Stimulated activated CD4-positive, alpha-beta T cell treated with anti-CD3 and anti-CD28 coated beads, Interleukin-4, amount 100 ng/mL, for 4 hours (primary cell): ENCODE measurements around the gene SLC49A3.
"Not testable (repeated sequence)": the region's sequence is repeated elsewhere in the genome, so short reads cannot be mapped to it uniquely, and the experiment has no call there.

Experiments
- DNase-seq, 2 experiments: peaks; one replicate each; pipeline ENCODE4 v3.0.0-alpha.2; 2020

Gene SLC49A3

GRCh38 chr4:680091-680490 is 8.9 kb downstream of the SLC49A3 start:
- DNase-seq = no peak

DNA sequence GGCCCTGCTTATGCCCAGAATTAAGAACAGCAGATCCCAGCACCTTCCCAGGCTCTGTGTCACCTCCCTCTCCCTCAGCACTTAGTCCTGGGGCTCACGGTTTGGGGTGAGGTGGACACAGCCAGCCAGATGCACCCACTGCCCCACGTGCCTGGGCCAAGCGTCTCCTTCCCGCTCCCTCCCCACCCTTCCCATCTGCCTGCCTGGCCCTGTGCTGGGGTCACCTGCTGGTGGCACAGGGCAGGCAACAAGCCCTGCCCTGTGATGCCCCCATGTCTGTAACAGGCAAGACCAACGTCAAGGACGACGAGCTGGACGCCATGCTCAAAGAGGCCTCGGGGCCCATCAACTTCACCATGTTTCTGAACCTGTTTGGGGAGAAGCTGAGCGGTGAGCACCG is 9.3 kb downstream of the SLC49A3 start:
- DNase-seq = no peak

- DNase-seq = no peak
Measured at GRCh38 chr4:679104-679481, 9.9 kb downstream of the SLC49A3 start.

GRCh38 chr4:678331-679103 is 10.4 kb downstream of the SLC49A3 start:
- no peak for DNase-seq

GRCh38 chr4:677431-678293 is 11.3 kb downstream of the SLC49A3 start:
- DNase-seq = peak in 1 of 2 experiments; percentile 46

DNA sequence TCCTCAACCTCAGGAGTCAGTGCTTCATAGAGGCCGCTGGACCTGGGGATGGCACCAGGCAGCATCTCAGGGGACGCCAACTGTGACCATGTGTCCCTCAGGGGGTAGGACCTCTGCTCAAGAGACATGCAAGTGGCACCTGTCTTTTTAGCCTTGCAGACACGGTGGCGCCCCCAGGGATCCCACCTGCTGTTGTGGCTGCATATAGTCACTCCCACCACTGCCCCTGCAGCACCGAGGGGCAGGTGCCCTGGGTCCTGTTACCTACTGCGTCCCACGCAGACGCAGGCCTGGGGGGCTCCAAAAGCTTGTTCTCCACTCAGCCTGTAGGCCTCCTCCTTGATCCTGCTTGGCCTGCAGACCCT is 12.1 kb downstream of the SLC49A3 start:
- DNase-seq = no peak

DNA sequence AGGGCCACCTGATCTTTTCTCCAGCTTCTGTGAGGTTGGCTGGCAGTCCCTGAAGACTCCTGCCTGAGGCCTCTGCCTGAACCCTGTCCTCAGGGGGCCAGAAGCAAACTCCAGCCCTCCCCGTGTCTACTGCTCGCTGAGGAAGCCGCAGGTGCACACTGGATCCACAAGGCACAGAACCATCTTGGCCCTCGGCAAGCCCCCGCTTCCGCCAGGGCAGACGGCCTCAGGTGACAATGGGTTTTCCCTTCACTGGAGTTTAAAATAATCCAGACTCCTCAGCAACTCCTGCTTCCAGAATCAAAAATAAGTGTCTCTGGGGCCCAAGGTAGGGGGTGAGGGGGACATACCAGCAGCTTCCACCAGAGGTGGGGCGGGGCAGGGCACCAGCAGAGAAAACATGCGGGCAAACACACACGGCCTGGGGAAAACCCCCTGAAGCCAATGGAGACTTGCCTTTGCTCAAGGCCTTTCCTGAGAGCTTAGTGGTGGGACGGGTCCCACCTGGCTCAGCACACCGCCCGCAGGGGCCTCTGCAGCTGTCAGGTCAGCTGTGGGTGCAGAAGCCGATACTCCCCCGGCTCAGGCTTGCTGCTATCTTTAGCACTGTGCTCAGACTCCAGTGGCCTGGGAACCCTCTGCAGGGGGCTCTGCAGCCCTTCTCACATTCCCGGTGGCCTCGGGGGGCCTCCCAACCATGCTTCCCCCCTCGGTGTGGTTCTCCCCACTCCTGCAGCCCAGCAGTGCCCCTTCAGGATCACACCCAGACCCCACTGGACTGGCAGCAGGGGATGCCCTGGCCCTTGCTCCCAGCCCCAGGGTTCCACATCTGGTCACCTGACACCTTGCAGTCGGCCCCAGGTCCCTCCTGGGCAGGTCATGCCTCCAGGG is 12.7 kb downstream of the SLC49A3 start:
- no peak for DNase-seq

- DNase-seq = no peak
Measured at GRCh38 chr4:675036-675882, 13.7 kb downstream of the SLC49A3 start.

DNA sequence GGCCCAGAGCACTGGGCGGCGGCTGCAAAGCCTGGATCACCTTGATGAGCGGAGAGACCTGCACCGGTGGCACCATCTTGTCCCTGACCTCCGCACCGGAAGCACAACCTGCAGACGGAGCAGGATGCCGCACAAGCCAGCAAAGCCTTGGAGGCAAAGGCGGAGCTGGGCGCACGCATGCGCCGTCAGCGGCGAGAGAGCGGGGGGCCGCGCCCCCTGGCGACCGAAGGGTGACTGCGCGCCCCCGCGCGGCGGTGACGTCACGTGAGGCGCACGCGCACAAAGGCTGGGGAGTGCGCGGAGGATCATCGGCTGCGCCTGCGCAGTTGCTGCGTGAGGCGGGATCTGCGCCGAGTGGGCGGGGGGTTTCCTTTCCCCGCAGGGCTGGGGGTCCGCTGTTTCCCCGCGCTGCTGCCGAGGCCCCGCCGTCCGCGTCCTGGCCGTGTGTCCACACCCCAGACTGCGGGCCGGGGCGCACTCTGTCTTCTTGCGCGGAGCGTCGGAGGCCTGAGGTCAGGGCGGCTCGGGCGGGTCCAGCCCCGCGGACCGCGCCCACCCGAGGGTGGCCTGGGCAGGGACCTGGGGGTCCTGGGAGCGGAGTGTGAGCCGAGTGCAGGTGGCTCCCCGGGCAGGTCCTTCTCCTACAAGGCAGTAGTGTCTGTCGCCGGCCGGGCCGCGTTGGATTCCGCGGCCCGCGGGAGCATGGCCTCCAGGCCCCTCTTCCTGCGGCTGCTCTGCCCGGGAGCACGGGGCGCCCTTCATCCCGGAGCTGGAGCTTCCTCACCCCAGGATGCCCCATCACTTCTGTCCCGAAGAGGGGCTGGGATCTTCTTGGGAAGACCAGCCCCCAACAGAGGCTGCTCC is 14.5 kb downstream of the SLC49A3 start, which contains the start of the genes ATP5ME and MYL5:
TSS of gene ATP5ME (minus strand) at position 105 of the 864 bp plus-strand sequence. CDS start at position 76, 29 bp downstream.
TSS of gene MYL5 (plus strand) at position 371 of the 864 bp plus-strand sequence. CDS start 3,485 bp downstream, outside the sequence.
- DNase-seq = peak; percentile 97 to 98

DNA sequence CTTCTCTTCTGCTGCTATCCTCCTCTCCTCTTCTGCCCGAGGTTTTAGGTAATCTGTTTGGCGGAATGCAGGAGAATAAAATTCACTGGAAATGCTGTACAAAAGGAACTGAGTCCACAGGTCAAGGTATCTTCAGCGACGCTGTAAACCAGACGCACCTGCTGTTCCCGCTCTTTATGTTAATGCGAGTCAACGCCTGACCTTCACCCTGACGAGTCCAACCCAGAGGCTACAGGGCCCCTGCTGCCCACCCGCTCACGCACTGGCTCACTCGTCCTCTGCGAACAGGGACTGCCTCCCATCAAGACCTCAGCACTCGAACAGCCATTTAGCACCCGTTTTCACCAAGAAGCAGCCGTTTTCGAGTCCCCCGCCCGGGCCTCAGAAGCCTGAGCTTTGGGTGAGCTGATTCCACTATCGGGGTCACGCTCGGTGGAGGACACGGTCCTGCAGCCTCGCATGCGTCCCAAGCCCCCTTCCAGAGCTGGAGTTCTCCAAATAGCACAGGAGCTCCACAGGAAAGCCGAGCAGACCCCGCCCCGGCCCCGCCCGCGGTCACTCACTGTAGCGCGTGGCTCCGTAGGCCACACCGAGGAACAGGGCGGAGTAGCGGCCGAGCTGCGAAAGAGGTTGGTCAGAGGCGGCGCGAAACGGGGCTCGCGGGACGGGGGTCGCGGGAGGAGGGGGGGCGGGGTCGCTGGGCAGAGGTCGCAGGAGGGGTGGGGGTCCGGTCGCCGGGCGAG is 15.4 kb downstream of the SLC49A3 start:
- no peak for DNase-seq

- no peak for DNase-seq
Measured at GRCh38 chr4:671769-672168, 17.2 kb downstream of the SLC49A3 start.

GRCh38 chr4:669806-670559 is 19.0 kb downstream of the SLC49A3 start:
- DNase-seq = not testable (repeated sequence)

- not testable (repeated sequence) for DNase-seq
Measured at GRCh38 chr4:668219-668618, 20.7 kb downstream of the SLC49A3 start.

DNA sequence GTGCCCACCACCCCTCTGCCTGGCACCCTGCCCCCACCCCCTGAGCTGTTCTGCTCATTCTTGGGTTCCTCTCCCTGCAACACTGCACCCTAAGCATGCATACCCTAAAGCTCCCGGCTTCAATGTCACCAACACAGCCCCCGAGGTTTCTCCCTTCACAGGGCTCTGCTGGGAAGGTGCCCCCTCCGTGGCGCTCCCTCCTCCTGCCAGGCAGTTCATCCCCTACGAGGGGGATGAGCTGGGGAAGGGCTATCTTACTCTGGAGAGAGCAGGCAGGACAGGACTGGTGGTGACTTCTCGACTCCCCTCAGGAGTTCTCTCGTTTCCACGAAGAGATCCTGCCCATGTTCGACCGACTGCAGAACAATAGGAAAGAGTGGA is 21.4 kb downstream of the SLC49A3 start:
- no peak for DNase-seq

GRCh38 chr4:666822-667544 is 22.0 kb downstream of the SLC49A3 start:
- no peak for DNase-seq

- no peak for DNase-seq
Measured at GRCh38 chr4:666436-666810, 22.5 kb downstream of the SLC49A3 start.

- DNase-seq = no peak
Measured at GRCh38 chr4:665751-666435, 23.1 kb downstream of the SLC49A3 start.

- DNase-seq = no peak
Measured at GRCh38 chr4:665381-665750, 23.6 kb downstream of the SLC49A3 start.
